ENCODE measurements around the gene SLC26A1.

- TF ChIP-seq CTCF (IDR thresholded peaks at IDR 0.05; ENCODE audit: extremely low read depth in 1 of 2, insufficient read depth in 1 of 2, low read depth in 1 of 2, low read length in 2 of 2) = no peak
- TF ChIP-seq FOS (IDR thresholded peaks at IDR 0.05; ENCODE audit: borderline replicate concordance, insufficient read depth, low read length) = no peak
- TF ChIP-seq, protein P1, sequence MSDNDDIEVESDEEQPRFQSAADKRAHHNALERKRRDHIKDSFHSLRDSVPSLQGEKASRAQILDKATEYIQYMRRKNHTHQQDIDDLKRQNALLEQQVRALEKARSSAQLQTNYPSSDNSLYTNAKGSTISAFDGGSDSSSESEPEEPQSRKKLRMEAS (IDR thresholded peaks at IDR 0.05; ENCODE audit: insufficient read depth, insufficient read length) = no peak
Measured at GRCh38 chr4:988726-989721, 4.2 kb downstream of the SLC26A1 start.

All from endothelial cell of umbilical vein (primary cell).